ENCODE measurements around the gene HMGCS2.

DNA sequence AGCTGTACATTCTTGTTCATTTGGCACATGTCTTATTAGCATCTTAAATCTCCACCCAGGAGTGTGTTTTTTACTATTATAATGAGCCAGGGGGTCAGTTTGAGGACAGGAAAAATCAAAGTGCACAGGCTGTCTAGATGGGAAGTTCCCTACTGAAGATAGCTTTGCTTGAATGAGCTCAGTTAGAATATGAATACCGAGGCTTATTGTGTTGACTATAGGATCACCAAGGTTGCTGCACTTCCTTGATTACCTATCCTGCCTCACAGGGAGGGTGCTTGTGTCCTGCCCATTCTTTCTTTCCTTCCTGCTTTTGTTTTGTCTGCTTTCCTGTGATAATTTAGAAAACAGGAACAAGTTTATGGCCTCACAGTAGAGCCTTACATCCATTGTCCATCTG, 40.7 kb downstream of the HMGCS2 start:
- TF ChIP-seq, protein P1, sequence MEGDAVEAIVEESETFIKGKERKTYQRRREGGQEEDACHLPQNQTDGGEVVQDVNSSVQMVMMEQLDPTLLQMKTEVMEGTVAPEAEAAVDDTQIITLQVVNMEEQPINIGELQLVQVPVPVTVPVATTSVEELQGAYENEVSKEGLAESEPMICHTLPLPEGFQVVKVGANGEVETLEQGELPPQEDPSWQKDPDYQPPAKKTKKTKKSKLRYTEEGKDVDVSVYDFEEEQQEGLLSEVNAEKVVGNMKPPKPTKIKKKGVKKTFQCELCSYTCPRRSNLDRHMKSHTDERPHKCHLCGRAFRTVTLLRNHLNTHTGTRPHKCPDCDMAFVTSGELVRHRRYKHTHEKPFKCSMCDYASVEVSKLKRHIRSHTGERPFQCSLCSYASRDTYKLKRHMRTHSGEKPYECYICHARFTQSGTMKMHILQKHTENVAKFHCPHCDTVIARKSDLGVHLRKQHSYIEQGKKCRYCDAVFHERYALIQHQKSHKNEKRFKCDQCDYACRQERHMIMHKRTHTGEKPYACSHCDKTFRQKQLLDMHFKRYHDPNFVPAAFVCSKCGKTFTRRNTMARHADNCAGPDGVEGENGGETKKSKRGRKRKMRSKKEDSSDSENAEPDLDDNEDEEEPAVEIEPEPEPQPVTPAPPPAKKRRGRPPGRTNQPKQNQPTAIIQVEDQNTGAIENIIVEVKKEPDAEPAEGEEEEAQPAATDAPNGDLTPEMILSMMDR (IDR thresholded peaks at IDR 0.05; ENCODE audit: low read depth, low read length): no peak
- no peak for TF ChIP-seq POLR2A (IDR thresholded peaks at IDR 0.05; ENCODE audit: extremely low read depth, insufficient read length)

Data from NB4 (cell line).